ENCODE data around the gene KDELR1.
A peak's percentile ranks its signal among the peaks of the same experiment; 100 is the strongest.

KDELR1 gene

GRCh38 chr19:48370955-48371354, 20.4 kb downstream of the KDELR1 start:
- peaks cover 17% of the 10 kb centered on the region for H3K4me1 ChIP-seq
- H3K27me3 ChIP-seq (ENCODE audit: control insufficient read depth, insufficient read depth, low read length) = no peaks in the 10 kb centered on the region
- no peak overlapping the region for H3K9ac ChIP-seq

GRCh38 chr19:48368936-48369335, 22.4 kb downstream of the KDELR1 start:
- Histone ChIP-seq H3K9ac (no peak overlapping the region), H3K4me2 (ENCODE audit: low read length) (no peak overlapping the region), H3K36me3 (ENCODE audit: control insufficient read depth, insufficient read depth, low read length) (no peaks in the 10 kb centered on the region), H3K27ac (peak overlapping the region; percentile 47), H3K4me1 (peaks cover 17% of the 10 kb centered on the region), H3K9me3 (ENCODE audit: control insufficient read depth, low read length) (no peaks in the 10 kb centered on the region), H3K79me2 (no peaks in the 10 kb centered on the region), H3K4me3 (ENCODE audit: low read depth, low read length) (no peak overlapping the region), H3K27me3 (ENCODE audit: control insufficient read depth, insufficient read depth, low read length) (no peaks in the 10 kb centered on the region), H2AFZ (peak overlapping the region; percentile 59)
- TF ChIP-seq CTCF (IDR thresholded peaks at IDR 0.05) = no peak

More at GRCh38 chr19:48370955-48371354, 20.4 kb downstream of the KDELR1 start:
- no peaks in the 10 kb centered on the region for H3K9me3 ChIP-seq (ENCODE audit: control insufficient read depth, low read length)
- H3K36me3 ChIP-seq (ENCODE audit: control insufficient read depth, insufficient read depth, low read length) = no peaks in the 10 kb centered on the region
- H3K79me2 ChIP-seq = no peaks in the 10 kb centered on the region
- H3K4me2 ChIP-seq (ENCODE audit: low read length) = no peak overlapping the region
- no peak overlapping the region for H3K4me3 ChIP-seq (ENCODE audit: low read depth, low read length)
- peak overlapping the region; percentile 40 for H3K27ac ChIP-seq
- peak overlapping the region; percentile 72 for H2AFZ ChIP-seq
- TF ChIP-seq CTCF (IDR thresholded peaks at IDR 0.05) = no peak

- Histone ChIP-seq H3K9me3 (ENCODE audit: control insufficient read depth, low read length) (no peaks in the 10 kb centered on the region), H3K27ac (peak overlapping the region; percentile 13), H3K4me3 (ENCODE audit: low read depth, low read length) (no peak overlapping the region), H3K36me3 (ENCODE audit: control insufficient read depth, insufficient read depth, low read length) (no peaks in the 10 kb centered on the region), H2AFZ (peak overlapping the region; percentile 51), H3K4me1 (peaks cover 18% of the 10 kb centered on the region), H3K79me2 (no peaks in the 10 kb centered on the region), H3K9ac (no peak overlapping the region), H3K4me2 (ENCODE audit: low read length) (no peak overlapping the region), H3K27me3 (ENCODE audit: control insufficient read depth, insufficient read depth, low read length) (no peaks in the 10 kb centered on the region)
- no peak for TF ChIP-seq CTCF (IDR thresholded peaks at IDR 0.05)
Observed at GRCh38 chr19:48367855-48368254, 23.5 kb downstream of the KDELR1 start.

- no peaks in the 10 kb centered on the region for H3K9me3 ChIP-seq (ENCODE audit: control insufficient read depth, low read length)
- H3K27me3 ChIP-seq (ENCODE audit: control insufficient read depth, insufficient read depth, low read length) = no peaks in the 10 kb centered on the region
- TF ChIP-seq CTCF (IDR thresholded peaks at IDR 0.05) = no peak
- H3K4me1 ChIP-seq = peaks cover 10% of the 10 kb centered on the region
- no peaks in the 10 kb centered on the region for H3K79me2 ChIP-seq
- no peak overlapping the region for H2AFZ ChIP-seq
- no peak overlapping the region for H3K4me2 ChIP-seq (ENCODE audit: low read length)
- no peaks in the 10 kb centered on the region for H3K36me3 ChIP-seq (ENCODE audit: control insufficient read depth, insufficient read depth, low read length)
- no peak overlapping the region for H3K9ac ChIP-seq
- no peak overlapping the region for H3K4me3 ChIP-seq (ENCODE audit: low read depth, low read length)
- no peak overlapping the region for H3K27ac ChIP-seq
Observed at GRCh38 chr19:48365602-48366001, 25.7 kb downstream of the KDELR1 start.

GRCh38 chr19:48364598-48365348, 26.6 kb downstream of the KDELR1 start:
- Histone ChIP-seq H3K9ac (no peak overlapping the region), H3K79me2 (no peaks in the 10 kb centered on the region), H3K27ac (peak overlapping the region; percentile 93), H3K4me2 (ENCODE audit: low read length) (peak overlapping the region; percentile 75), H2AFZ (peak overlapping the region; percentile 57), H3K4me3 (ENCODE audit: low read depth, low read length) (peak overlapping the region; percentile 61), H3K4me1 (peaks cover 10% of the 10 kb centered on the region), H3K36me3 (ENCODE audit: control insufficient read depth, insufficient read depth, low read length) (no peaks in the 10 kb centered on the region), H3K9me3 (ENCODE audit: control insufficient read depth, low read length) (no peaks in the 10 kb centered on the region), H3K27me3 (ENCODE audit: control insufficient read depth, insufficient read depth, low read length) (no peaks in the 10 kb centered on the region)
- TF ChIP-seq CTCF (IDR thresholded peaks at IDR 0.05) = no peak
